AG09319 (cell line): Measurements from ENCODE around the gene TNFSF4.

Source experiments
- DNase-seq: peaks from one replicate; pipeline ENCODE4 v3.0.0-alpha.2; 2010; ENCODE audit warnings: low read depth; ENCODE audit errors: extremely low read depth
- CTCF ChIP-seq: IDR thresholded peaks from 2 replicates; pipeline ENCODE4 v1.5.1; 2011; ENCODE audit warnings: low read depth, mild to moderate bottlenecking, inconsistent platforms, low read length, moderate library complexity

TNFSF4 gene

GRCh38 chr1:173148545-173148944, 58.6 kb downstream of the TNFSF4 start:
- TF ChIP-seq CTCF = no peak
- no peak for DNase-seq

GRCh38 chr1:173140733-173141132, 66.4 kb downstream of the TNFSF4 start:
- DNase-seq = no peak

GRCh38 chr1:173139706-173140105, 67.4 kb downstream of the TNFSF4 start:
- TF ChIP-seq CTCF = no peak

More at GRCh38 chr1:173140733-173141132, 66.4 kb downstream of the TNFSF4 start:
- no peak for TF ChIP-seq CTCF

GRCh38 chr1:173137107-173137706, 69.9 kb downstream of the TNFSF4 start:
- no peak for TF ChIP-seq CTCF
- no peak for DNase-seq

More at GRCh38 chr1:173139706-173140105, 67.4 kb downstream of the TNFSF4 start:
- no peak for DNase-seq

GRCh38 chr1:173134800-173135199, 72.3 kb downstream of the TNFSF4 start:
- TF ChIP-seq CTCF = no peak
- no peak for DNase-seq

- TF ChIP-seq CTCF = no peak
- no peak for DNase-seq
Measured at GRCh38 chr1:173134029-173134428, 73.1 kb downstream of the TNFSF4 start.
